HCT116 (cell line): ENCODE results near the gene GABBR1.

ENCODE experiments used
- RAD21 ChIP-seq: IDR thresholded peaks from 2 replicates; pipeline ENCODE4 v1.6.1; 2012; ENCODE audit warnings: low read depth, mild to moderate bottlenecking
- REST ChIP-seq: IDR thresholded peaks from 2 replicates; pipeline ENCODE4 v1.6.1; 2012; ENCODE audit warnings: low read depth

GRCh38 chr6:29611426-29611825 lies 21.6 kb downstream of the GABBR1 start:
- TF ChIP-seq REST (no peak), RAD21 (no peak)
